GM12874 (cell line): ENCODE results near the gene TOM1.

Source experiments
- CTCF ChIP-seq: IDR thresholded peaks from 2 replicates; pipeline ENCODE4 v1.5.1; 2011; ENCODE audit warnings: low read depth, mild to moderate bottlenecking, control low read depth, low read length, moderate library complexity; ENCODE audit not compliant: insufficient read depth

Gene TOM1

GRCh38 chr22:35397095-35397904 is 97.6 kb downstream of the TOM1 start:
- TF ChIP-seq CTCF, result no peak
